D341Med (cell line): ENCODE measurements around the gene SKAP1.
"Not testable (repeated sequence)": the region's sequence is repeated elsewhere in the genome, so short reads cannot be mapped to it uniquely, and the experiment has no call there.

Experiments used
- DNase-seq: peaks from one replicate; pipeline ENCODE4 v3.0.0; 2012; ENCODE audit warnings: low spot score

The SKAP1 gene

GRCh38 chr17:48207776-48208544 is 222.1 kb downstream of the SKAP1 start:
- DNase-seq: no peak

- DNase-seq: not testable (repeated sequence)
These were observed 223.0 kb downstream of the SKAP1 start for GRCh38 chr17:48207036-48207435.

- no peak for DNase-seq
These were observed 227.1 kb downstream of the SKAP1 start for GRCh38 chr17:48202959-48203358.

- DNase-seq: no peak
These were observed 231.0 kb downstream of the SKAP1 start for GRCh38 chr17:48198950-48199541.

DNA sequence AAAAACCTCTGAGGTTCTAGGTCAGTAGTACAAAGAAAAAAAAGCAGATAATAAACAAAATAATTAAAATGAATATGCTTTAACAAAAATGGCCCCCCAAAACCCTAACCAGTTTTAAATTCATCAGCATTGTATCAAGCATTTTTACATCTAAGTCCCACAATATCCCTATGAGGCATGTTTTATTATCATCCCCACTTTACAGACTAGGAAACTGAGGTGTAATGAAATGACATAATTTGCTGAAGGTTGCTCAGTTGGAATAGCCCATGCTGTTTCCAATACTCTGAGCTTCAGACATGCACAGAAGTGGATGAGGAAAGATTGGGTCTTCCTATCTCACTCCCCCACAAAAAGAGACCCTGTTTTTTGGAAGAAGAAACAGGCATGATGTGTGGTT is 234.1 kb downstream of the SKAP1 start:
- no peak for DNase-seq

DNA sequence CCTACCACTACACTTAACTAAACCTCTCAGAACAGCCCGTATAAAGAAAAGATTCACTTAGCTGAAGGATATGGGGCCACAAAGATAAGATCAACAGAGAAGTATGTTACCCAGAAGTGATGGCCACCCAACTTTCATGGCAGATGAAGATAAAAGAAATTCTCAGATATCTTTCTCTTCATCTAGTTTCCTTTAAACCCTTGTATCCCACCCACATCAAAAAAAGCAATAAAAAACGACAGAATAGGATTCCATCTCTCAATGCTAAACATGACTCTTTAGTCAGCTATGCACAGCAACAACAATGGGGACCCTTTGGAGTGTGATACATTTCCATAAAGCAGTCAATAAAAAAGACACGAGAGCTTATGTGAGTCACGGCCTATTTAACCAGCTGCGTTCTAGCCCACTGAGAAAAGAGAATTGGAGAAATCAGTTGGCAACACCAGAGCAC is 235.9 kb downstream of the SKAP1 start:
- no peak for DNase-seq

GRCh38 chr17:48192321-48192731 is 237.7 kb downstream of the SKAP1 start:
- DNase-seq: no peak

DNA sequence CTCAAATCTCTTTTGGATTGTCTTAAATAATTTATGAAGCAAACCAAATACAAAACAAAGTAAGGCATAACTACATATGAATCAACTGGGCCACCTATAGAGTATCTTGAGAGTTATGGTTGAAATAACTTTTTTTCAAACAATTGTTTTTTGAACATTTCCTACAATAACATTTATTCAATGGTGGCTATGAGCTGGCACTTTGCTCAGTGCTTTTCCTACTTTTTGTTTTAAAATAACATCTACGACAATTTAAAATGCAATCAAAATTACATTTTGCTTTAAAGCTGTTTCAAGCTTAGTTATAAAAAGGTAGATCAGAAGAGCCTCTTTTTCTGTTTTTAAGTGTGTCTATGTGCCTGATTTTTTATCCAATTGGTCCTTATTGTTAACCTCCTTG is 238.7 kb downstream of the SKAP1 start:
- no peak for DNase-seq

DNA sequence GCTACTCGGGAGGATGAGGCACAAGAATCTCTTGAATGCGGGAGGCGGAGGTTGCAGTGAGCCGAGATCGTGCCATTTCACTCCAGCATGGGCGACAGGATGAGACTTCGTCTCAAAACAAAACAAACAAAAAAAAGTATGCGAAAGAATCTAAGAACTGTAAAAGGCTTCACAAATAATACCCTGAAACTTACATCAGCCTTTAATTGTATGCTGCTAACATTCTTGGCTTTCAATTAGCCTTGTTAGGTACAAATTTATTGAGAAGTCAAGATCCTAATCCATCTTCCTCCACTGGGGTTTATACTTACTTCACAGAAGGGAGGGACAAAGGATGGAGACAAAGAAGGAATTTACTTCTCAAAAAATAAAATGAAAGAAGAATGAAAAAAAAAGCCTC is 239.1 kb downstream of the SKAP1 start:
- no peak for DNase-seq

GRCh38 chr17:48187872-48188608 is 242.0 kb downstream of the SKAP1 start:
- DNase-seq: no peak

DNA sequence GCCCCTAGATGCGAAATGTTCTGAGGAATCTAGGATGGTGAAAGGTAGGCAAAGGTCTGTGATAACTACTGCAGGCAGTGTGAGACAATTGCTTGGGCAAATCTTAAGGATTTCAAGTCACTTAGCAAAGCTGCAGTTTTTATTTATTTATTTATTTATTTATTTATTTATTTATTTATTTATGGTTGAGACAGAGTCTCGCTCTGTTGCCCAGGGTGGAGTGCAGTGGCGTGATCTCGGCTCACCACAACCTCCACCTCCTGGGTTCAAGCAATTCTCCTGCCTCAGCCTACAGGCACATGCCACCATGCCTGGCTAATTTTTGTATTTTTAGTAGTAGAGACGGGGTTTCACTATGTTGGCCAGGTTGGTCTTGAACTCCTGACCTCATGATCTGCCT is 243.7 kb downstream of the SKAP1 start:
- not testable (repeated sequence) for DNase-seq

- DNase-seq: no peak
These were observed 245.3 kb downstream of the SKAP1 start for GRCh38 chr17:48184721-48185120.

DNA sequence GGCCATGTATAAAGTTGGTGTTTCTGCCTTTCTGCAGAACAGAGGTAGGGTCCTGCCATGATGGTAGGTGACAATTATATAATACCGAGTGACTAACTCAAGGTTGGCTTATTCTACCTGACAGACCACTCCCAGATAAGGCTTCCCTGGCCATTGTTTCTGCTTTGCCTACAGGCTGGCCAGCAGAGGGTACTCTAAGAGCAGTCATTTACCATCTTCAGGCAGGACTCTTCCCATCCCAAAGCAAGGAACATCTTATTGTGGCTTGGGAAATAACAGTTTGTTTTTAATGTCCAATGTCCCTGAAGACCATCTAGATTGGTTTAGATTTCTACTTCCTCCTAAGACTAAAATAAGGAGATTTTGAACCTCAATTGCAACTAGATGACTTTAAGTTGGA is 248.4 kb downstream of the SKAP1 start:
- peak; percentile 55 for DNase-seq

DNA sequence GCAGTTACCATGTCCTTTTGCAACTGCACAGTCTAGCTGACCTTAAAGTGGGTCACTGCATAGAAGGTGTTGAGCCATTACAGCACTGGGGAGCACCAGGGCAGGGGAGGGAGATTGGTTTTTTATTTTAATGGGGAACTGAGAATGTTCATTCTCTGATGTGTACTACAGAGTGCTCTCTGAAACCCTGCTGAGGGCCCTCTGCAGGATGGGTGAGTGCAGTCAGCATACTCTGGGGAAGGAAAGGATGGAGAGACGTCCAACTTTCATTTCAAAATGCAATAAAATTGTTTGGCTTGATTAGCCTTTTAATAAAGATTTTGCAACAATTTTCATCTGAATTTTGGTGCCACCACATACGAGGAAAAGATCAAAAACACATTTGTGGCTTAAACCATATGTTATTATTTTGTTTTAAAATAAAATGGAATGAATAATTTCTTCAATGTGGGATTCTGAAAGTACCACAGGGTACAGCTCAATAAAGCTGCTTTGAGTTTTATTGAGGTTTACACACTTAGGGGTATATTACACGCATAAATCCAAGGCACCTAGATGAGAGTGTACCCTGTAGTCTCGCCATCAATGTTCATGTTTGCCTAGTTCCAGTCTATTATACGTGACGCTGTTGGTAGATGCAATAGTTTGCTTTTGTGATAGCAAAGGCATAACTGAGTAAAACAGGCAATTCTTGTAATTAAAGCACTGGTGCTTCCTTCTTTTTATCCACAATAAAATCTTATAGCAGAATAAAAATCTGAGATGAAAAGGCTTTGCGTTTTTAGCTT is 249.0 kb downstream of the SKAP1 start:
- DNase-seq: no peak

DNA sequence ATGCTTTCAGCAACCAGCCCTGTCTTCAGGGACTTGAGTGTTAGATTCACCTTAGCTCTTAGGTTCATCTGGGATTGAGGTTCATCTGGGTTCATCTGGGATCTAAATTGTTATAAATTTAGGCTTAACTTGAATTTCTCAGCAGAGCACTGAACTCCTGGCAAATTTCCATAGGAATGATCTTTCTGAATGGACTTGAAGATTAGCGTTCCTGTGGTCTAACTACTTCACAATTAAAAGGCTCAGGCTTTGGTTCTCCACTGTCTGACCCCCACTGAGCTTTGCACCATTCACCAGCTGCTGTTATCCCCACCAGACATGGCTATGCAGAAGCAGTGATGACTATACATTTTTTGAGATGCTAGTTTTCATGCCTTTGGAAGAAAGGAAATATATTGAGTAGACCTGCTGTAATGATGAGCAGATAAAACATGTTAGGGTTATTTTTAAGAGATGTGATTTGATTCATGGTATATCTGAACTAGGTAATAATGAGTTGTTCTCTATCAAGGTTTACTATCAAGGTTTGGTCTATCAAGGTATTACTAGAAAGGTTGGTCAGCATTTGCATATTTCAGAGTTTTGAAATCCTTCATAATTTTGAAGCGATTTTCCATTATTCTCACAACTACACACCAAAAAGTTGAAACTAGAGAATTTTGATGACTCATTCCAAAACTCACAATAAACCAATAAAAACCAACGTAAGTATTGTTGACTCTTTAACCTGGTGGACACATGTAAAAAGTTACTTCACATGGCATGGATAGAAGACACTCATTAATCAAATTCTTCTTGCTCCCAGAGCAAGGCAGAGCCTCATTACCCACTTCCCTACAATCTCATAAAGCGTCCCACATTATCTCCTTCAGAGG is 250.7 kb downstream of the SKAP1 start:
- DNase-seq: no peak

DNA sequence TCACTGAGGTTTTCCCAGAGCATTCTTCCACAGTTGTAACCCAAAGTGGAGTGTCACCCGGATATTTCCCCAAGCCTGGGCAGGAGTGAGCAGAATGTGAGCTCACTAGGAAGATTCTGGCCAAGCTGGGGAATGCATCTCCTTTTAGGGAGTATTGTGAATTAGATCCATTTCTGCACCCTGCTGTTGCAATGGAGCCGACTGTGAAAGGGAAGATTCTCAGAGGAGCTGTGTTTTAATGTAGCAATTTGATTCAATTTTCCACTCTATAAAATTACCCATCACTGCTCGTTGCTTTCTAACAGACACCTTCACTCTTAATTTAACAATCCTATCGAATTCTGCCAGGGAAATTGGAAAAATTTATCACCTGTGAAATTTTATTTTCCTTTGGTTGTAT is 251.7 kb downstream of the SKAP1 start:
- no peak for DNase-seq

DNA sequence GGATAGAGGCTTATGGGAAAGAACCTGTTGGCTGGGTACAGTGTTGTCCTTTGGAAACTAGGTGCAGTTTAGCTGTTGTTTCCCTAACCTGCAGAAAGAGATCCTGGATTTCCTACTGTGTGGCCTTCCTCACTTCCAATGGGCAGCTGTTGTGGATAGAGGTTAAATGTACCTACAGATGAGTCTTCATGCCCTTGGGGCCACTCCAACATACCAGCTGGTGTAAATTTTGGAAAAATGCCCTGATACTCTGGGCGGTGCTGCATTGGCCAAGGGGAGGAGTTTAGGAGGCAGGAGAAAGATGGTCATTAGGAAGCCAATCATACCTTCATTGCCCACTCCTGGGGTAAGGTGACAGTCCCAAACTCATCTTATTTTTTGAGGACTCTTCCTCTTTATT is 252.2 kb downstream of the SKAP1 start:
- DNase-seq: no peak

- DNase-seq: no peak
These were observed 253.6 kb downstream of the SKAP1 start for GRCh38 chr17:48176471-48176855.

GRCh38 chr17:48175692-48176470 is 254.1 kb downstream of the SKAP1 start:
- no peak for DNase-seq

GRCh38 chr17:48174833-48175523 is 255.0 kb downstream of the SKAP1 start:
- no peak for DNase-seq
